Stimulated activated CD4-positive, alpha-beta T cell treated with anti-CD3 and anti-CD28 coated beads, Interleukin-2, amount 100 ng/mL, for 48 hours (primary cell): ENCODE measurements around the gene AGAP2.
"Not testable (repeated sequence)": the region's sequence is repeated elsewhere in the genome, so short reads cannot be mapped to it uniquely, and the experiment has no call there.

ENCODE experiments used
- DNase-seq, 2 donors: peaks; one replicate each; pipeline ENCODE4 v3.0.0-alpha.2; 2020

The AGAP2 gene

DNA sequence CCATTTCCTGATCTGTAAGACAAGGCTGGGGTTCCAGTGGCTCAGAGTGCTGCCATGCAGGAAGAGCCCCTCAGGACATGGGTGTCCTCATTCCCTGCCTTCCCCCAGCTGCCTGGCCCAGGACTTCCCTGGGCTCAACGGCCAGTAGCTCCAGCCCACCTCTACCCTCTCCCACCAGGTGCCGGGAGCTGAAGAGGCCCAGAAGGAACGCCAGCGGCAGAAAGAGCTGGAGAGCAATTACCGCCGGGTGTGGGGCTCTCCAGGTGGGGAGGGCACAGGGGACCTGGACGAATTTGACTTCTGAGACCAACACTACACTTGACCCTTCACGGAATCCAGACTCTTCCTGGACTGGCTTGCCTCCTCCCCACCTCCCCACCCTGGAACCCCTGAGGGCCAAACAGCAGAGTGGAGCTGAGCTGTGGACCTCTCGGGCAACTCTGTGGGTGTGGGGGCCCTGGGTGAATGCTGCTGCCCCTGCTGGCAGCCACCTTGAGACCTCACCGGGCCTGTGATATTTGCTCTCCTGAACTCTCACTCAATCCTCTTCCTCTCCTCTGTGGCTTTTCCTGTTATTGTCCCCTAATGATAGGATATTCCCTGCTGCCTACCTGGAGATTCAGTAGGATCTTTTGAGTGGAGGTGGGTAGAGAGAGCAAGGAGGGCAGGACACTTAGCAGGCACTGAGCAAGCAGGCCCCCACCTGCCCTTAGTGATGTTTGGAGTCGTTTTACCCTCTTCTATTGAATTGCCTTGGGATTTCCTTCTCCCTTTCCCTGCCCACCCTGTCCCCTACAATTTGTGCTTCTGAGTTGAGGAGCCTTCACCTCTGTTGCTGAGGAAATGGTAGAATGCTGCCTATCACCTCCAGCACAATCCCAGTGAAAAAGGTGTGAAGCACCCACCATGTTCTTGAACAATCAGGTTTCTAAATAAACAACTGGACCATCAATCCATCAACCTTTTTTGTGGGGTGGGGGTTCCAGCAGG, 17.6 kb downstream of the AGAP2 start:
- no peak for DNase-seq

DNA sequence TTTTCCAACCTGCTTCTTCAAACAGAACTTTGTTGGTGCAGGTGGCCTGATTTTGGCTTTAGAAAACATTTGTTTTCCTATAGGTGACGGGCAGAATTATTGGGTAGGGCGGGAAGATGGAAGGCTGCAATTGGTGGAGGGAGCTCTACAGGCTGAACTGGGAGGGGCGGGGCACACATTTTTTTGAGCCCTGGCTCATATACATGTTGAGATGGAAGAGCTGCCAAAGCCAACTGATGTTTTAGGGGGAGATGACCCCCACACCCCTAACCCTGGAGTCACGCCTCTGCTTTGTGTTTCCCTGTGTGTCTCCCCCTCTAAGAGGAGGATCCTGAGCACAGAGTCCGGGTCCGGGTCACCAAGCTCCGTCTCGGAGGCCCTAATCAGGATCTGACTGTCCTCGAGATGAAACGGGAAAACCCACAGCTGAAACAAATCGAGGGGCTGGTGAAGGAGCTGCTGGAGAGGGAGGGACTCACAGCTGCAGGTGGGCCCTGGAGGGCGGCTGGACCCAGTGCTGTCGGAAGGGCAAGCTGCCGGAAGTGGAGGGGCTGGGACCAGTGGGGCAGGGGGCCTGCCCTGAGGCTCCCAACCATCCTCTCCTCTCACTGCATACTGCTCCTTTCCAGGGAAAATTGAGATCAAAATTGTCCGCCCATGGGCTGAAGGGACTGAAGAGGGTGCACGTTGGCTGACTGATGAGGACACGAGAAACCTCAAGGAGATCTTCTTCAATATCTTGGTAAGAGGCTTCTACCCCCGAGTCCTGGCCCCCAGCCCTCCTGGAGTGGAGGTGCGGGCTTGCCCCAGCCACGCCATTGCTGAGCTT, 18.6 kb downstream of the AGAP2 start:
- no peak for DNase-seq

DNA sequence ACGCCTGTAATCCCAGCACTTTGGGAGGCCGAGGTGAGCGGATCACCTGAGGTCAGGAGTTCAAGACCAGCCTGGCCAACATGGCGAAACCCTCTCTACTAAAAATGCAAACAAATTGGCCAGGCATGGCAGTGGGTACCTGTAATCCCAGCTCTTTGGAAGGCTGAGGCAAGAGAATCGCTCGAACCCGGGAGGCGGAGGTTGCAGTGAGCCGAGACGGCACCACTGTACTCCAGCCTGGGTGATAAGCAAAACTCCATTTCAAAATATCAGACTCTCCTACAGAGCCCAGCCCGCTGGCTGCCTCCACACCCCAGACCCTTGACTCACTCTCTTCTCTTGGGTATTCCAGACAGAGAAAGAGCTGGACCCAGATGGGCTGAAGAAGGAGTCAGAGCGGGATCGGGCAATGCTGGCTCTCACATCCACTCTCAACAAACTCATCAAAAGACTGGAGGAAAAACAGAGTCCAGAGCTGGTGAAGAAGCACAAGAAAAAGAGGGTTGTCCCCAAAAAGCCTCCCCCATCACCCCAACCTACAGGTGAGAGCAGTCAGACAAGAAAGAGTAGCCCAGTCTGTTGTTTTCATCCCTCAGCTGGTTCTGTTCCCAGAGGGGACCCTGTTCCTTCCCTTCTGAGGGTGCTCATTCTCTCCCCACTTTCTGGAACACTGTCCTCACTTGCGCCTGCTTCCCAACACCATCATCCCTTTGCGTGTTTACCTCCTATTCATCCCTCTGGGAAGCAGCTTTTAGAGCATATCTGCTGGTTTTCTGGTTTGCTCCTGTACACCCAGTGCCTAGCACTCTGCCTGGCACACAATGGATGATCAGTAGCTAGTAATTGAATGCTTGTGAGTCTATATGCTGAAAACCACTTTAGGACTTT, 19.7 kb downstream of the AGAP2 start:
- no peak for DNase-seq

DNA sequence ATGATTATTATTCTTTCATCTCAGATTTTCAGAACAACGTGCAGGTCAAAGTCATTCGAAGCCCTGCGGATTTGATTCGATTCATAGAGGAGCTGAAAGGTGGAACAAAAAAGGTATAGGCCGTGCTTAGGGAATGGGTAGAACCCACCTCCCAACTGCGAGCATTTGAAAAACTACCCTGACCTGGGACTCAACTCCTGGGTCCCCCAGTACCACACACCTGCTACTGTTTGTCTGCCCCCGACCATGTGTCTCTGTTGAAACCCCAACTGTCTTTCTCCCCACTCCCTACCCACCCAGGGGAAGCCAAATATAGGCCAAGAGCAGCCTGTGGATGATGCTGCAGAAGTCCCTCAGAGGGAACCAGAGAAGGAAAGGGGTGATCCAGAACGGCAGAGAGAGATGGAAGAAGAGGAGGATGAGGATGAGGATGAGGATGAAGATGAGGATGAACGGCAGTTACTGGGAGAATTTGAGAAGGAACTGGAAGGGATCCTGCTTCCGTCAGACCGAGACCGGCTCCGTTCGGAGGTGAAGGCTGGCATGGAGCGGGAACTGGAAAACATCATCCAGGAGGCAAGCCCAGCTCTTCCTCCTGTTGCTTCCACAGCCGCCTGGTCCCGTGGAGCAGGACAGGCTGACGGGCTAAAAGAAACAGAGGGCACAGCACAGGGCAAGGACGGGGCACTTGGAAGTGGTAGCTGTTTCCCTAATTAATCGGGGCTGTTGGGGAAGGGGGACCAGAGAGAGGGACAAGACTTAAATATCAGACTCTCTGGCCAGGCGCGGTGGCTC, 20.5 kb downstream of the AGAP2 start:
- DNase-seq: no peak

DNA sequence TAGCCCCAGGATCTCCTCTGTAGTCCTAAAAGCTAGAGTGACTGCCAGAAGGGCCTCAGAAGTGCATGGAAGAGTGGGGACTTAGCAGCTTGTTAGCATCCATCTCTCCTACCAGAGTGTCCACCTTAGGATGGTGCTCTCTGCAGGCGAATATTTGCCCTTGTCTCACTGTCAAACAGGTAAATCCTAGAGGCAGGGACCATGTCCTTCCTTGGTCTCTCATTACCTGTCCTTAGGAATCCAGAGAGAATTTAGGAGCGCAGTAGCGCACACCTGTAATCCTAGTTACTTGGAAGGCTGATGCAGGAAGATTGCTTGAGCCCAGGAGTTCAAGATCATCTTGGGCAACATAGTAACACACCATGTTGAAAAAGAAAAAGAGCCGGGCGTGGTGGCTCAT, 21.4 kb downstream of the AGAP2 start:
- no peak for DNase-seq

DNA sequence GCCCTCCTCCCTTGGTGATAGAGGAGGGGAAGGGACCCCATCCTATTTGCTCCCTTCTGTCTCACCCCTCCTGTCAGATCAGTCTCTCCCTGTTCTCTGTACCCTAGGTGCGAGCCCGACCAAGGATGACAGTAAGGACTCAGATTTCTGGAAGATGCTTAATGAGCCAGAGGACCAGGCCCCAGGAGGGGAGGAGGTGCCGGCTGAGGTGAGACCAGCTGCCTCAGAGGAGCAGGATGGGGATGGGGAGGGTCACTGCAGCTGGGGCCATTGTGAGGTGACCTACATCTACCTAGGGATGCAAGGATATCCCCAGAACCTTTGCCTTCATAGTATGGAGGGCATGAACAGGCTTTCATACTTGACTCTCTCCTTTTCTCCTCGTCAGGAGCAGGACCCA, 22.2 kb downstream of the AGAP2 start:
- no peak for DNase-seq

DNA sequence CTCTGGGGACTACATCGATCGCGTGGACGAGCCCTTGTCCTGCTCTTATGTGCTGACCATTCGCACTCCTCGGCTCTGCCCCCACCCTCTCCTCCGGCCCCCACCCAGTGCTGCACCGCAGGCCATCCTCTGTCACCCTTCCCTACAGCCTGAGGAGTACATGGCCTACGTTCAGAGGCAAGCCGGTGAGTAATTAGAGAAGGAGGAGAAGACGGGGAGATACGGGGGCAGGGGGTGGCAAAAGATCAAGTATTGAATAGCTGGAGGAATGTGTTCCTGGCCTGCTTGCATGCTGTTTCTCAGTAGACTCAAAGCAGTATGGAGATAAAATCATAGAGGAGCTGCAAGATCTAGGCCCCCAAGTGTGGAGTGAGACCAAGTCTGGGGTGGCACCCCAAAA, 22.8 kb downstream of the AGAP2 start:
- no peak for DNase-seq

DNA sequence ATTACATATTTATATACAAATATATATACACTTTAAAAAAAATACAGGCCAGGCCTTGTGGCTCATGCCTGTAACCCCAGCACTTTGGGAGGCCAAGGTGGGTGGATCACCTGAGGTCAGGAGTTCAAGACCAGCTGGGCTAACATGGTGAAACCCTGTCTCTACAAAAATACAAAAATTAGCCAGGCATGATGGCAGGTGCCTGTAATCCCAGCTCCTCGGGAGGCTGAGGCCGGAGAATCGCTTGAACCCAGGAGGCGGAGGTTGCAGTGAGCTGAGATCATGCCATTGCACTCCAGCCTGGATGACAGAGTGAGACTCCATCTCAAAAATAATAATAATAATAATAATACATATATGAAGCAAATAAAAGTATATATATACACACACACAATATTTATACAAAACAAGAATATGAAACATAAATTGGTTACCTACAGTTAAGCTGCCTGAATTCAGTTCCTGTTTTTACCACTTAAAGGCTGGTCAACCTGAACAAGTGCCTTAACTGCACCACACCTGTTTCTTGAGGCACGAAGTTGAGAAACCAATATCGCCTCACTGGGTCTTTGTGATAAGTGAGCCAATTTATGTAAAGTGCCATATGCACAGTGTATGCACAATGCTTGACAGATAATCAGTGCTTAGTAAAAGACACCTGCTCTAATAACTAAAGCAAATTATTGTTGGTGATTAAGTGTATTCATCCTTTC, 23.4 kb downstream of the AGAP2 start:
- not testable (repeated sequence) for DNase-seq

DNA sequence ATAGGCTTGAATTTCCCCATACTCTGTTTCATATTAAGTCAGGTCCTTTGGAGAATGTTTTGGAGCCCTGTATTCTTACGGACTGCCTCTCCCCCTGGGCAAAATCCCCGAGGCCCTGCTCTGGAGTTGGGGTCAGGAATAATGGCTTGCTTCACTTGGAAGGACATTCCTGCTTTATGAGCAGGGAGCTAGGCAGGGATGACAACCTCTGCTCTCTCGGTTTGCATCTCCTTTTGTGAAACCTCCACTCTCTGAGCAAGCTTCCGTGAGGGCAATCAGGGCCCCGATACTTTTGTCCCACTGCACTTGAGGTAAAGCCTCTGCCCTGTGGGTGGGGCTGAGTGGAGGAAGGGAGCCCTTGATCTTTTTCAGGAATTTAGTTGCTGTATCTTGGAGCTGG, 25.3 kb downstream of the AGAP2 start:
- DNase-seq: no peak

DNA sequence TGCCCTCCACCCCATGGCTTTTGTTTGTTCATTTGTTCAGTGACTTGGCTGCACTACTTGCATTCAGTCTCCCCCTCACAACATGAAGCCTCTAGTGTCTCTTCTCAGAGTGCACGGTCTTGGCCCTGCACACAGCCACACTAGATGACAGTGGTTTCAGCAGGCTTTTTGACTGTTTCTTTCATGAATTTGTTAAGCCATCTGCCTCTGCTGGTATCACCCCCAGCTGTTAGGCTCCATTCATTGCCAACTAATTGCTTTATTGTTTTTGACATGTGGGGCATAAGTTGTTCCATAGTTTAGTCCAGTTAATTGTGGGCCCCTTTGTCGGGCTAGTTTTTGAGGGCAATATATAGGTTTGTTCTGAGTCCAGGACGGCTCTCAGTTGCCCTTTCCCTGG, 25.8 kb downstream of the AGAP2 start:
- DNase-seq: no peak

DNA sequence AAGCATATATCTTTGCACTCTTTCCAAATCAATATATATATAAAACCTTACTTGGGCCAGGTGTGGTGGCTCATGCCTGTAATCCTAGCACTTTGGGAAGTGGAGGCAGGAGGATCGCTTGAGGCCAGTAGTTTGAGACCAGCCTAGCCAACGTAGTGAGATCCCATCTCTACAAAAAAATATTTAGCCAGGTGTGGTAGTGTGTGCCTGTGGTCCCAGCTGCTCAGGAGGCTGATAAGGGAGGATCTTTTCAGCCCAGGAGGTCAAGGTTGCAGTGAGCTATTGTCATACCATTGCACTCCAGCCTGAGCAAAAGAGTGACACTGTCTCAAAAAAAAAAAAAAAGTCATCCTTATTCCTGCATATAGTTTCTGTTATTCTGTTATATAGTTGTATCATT, 30.2 kb downstream of the AGAP2 start:
- no peak for DNase-seq

DNA sequence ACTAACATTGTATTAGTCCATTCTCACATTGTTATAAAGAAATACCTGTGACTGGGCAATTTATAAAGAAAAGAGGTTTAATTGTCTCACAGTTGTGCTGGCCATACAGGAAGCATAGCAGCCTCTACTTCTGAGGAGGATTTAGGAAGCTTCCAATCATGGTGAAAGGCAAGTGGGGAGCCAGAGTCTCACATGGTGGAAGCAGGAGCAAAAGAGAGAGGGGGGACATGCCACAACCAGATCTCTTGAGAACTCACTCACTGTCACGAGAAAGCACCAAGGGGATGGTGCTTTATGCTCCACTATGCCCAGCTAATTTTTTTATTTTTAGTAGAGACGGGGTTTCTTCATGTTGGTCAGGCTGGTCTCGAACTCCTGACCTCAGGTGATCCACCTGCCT, 31.3 kb downstream of the AGAP2 start:
- DNase-seq: no peak

DNA sequence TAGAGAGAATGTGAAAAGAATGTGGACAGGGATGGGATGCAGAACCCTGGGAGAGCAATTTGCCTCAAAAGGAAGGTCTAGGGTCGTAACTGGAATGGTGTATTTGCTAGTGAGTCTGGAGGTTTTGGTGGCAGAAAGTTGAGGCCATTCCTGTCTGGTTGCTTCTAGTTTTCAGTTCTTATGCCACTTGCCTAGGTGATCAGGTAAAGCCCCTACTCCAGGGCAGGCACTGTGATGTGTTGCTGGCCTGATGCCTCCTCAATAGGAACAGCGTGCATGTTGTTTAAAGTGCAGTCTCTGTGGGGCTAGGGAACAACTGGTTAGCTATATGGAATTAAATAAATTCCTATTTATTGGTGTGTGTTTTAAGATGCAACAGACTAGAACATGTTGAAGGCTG, 38.2 kb downstream of the AGAP2 start:
- DNase-seq: no peak

DNA sequence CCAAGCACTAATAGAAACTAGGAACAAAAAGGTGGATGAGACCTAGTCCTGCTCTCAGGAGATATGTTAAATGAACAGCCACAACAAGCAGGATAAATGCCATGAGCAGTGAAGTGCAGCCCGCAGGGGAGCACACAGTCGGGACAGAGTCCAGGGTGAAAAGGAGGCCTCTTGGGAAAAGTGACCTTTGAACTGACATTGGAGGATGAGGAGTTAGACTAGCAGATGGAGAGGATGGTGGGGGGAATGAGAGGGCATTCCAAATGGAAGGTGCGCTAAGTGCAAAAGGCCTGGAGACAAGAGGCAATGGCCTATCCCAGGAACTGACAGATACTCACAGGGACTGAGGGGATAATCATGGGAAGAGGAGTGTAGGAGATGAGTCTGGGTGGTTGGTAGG, 40.1 kb downstream of the AGAP2 start:
- no peak for DNase-seq

DNA sequence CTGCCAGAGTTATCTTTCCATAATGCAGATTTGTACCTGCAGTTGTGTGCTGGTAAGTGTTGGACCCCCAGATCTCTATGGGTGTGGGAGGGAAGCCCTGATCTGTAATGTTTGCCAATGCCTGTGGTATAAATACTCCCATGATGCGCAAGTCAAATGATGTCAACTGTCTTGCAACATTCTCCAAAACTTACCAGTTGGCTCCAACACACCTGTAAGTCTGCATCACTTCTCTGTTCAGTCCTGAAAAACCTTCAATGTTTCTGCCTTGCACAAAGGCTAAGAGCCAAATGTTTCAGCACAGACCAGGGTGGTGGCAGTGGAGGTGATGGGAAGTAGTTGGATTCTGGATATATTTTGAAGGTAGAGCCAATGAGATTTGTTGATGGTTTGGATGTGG, 41.5 kb downstream of the AGAP2 start:
- DNase-seq: no peak

DNA sequence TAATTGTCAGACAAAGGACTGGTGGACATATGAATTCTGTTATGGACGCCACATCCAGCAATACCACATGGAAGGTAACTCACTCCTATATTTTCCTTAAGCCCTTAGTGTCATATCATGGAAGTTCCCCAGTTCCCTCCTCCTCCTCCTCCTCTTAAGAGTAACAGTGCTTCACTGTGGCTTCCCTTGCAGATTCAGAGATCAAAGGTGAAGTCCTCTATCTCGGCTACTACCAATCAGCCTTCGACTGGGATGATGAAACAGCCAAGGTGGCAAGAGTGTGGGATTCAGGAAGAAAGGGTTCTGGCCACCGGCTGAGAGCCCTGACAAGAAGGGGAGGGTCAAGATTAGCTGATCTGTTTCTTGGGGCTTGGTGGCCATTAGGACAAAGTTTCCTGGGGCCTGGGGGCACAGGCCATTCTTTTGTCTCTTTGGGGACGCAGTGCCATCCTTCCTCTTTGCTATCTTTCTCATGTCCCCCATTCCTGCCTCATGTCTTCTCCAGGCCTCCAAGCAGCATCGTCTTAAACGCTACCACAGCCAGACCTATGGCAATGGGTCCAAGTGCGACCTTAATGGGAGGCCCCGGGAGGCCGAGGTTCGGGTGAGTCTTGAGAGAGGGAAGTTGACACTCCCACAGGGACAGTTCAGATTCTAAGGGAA, 42.6 kb downstream of the AGAP2 start:
- DNase-seq: no peak

DNA sequence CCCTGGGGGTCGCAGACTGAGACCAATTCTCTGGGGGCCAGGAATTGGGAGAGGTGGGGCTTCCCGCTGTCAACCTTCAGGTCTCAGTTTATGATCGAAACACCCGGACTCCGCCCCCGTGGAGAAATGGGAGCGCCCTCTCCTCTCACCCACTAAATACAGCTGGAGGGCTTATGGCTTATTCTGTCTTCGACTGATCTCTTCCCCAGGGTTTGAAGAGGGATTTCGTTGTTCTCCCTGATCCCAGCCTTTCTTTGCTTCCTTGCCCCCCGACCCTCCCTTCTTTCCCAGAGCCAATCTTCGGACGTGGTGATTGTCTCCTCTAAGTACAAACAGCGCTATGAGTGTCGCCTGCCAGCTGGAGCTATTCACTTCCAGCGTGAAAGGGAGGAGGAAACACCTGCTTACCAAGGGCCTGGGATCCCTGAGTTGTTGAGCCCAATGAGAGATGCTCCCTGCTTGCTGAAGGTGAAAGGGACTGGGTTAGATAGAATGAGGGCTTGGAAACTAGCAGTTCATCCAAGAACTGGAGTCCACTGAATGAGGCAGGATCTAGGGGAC, 44.0 kb downstream of the AGAP2 start:
- no peak for DNase-seq

DNA sequence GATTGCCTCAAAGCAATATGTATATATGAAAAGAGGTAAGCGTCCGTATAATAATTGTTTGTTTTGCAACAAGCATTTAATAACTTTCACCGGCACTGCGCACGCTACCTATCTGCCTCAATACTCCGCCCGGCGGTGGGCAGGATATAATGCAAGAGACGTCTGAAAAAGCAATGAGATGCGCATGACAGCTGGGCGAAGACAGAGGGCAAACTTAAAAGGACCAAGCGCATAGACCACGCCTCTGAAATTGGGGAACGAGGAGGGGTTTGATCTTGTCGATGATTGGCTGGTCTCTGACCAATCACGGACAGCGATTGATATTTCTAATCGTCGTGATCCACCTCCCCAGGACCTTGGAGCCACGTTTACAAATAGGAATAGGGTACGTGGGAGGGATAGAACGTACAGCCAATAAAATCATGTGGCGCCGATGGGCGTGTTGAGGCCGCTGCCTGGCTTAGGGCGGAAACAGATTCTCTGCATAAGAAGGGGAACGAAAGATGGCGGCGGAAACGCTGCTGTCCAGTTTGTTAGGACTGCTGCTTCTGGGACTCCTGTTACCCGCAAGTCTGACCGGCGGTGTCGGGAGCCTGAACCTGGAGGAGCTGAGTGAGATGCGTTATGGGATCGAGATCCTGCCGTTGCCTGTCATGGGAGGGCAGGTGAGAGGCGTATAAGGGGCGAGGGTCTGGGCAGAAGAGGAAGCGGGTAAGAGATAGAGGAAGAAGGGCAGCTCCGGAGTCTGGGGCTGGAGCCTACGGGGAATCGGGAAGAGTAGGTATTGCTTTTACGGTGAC, 44.7 kb downstream of the AGAP2 start, which contains the start of gene OS9:
TSS of gene OS9 (plus strand) at position 474 of the 800 bp plus-strand sequence. CDS start at position 504, 30 bp downstream.
- DNase-seq: peak; percentile 83 to 87

DNA sequence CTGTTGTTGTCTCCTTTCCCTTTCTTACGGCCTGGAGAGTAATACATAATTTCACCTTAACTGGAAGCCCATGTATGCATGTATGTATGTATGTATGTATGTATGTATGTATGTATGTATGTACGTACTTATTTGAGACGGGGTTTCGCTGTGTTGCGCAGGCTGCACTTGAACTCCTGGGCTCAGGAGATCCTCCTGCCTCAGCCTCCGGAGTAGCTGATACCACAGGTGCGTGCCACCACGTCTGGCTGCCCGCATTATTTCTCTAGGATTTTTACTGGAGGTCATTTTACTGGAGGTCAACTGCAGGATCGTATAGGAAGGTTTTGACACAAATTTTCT, 45.3 kb downstream of the AGAP2 start:
- DNase-seq: peak; percentile 5 to 8

DNA sequence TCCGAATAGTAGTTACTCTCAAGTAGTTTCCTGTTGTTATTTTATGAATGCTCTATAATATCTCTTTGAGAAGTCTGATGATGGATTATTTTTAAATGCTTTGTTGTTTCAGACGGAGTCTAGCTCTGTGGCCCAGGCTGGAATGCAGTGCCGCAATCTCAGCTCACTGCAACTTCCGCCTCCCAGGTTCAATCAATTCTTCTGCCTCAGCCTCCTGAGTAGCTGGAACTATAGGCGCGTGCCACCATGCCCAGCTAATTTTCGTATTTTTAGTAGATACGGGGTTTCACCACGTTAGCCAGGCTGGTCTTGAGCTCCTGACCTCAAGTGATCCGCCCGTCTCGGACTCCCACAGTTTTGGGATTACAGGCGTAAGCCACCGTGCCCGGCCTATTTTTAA, 46.0 kb downstream of the AGAP2 start:
- no peak for DNase-seq
